ENCODE results near the gene N4BP2L1.

Gene N4BP2L1

DNA sequence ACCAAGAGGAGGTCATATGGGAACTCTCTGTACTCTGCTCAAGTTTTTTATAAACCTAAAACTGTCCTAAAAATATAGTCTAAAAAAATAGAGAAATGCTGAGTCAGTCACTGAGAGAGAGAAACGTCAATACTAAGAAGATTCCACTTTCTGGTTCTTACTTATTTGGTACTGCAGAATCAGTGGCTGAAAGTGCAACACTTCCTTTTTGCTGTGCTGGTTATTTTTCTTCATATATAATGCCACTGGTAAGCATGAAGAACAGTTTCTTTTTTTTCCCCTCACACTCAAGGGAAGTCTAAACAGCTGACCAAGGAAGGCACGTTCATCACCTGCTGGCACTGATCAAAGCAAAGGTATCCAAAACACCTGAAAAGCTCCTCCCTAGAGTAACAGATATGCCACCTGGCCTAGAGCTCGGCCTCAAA, 44.3 kb upstream of the N4BP2L1 start:
- Mint-ChIP-seq H3K27me3 (ENCODE audit: low read depth, poor library complexity) (no peaks in the 10 kb centered on the region), H3K36me3 (ENCODE audit: low read depth) (no peaks in the 10 kb centered on the region), H3K4me1 (peaks cover 10% of the 10 kb centered on the region), H3K27ac (peak overlapping the region; percentile 7), H3K4me3 (no peak overlapping the region), H3K9me3 (no peaks in the 10 kb centered on the region)
- TF ChIP-seq, protein P1, sequence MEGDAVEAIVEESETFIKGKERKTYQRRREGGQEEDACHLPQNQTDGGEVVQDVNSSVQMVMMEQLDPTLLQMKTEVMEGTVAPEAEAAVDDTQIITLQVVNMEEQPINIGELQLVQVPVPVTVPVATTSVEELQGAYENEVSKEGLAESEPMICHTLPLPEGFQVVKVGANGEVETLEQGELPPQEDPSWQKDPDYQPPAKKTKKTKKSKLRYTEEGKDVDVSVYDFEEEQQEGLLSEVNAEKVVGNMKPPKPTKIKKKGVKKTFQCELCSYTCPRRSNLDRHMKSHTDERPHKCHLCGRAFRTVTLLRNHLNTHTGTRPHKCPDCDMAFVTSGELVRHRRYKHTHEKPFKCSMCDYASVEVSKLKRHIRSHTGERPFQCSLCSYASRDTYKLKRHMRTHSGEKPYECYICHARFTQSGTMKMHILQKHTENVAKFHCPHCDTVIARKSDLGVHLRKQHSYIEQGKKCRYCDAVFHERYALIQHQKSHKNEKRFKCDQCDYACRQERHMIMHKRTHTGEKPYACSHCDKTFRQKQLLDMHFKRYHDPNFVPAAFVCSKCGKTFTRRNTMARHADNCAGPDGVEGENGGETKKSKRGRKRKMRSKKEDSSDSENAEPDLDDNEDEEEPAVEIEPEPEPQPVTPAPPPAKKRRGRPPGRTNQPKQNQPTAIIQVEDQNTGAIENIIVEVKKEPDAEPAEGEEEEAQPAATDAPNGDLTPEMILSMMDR (IDR thresholded peaks at IDR 0.05): no peak
- no peak for DNase-seq

DNA sequence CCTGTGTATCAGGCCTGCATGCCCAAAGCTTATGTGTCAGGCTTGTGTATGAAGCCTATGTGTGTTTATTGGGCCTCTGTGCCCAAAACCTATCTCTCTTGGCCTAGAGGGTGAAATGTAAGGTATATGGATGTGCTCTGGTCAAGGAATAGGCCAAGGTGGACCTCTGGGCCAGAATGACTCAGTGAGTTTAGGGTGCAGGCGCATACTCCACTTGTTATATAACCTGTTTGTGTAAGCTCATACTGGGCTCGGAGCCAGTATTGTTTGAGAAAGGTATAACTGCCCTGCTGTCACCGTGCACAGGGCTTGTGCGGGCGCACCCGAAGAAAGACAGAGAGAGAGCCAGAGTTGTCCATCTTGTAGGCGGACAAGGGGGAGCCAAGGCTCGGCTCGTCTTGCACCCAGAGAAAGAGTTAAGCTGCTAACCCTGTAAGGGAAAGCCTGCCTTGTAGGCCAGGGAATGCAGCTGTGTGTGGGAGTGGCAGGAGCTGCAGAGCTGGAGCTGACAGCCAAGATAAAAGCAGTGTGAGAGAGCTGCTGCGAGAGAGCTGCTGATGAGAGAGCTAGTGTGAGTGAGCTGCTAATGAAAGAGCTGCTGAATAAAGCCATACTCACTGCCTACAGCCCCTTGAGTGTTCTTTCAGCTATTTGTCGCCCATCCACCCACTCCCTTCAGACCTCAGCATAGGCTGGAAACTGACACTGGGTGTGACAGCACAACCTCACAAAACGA, 43.4 kb upstream of the N4BP2L1 start:
- H3K9me3 Mint-ChIP-seq: no peaks in the 10 kb centered on the region
- peak; percentile 15 for DNase-seq
- H3K27ac Mint-ChIP-seq: peak overlapping the region; percentile 81
- TF ChIP-seq, protein P1 (IDR thresholded peaks at IDR 0.05): no peak
- H3K27me3 Mint-ChIP-seq (ENCODE audit: low read depth, poor library complexity): no peaks in the 10 kb centered on the region
- H3K4me1 Mint-ChIP-seq: peaks cover 10% of the 10 kb centered on the region
- no peak overlapping the region for H3K4me3 Mint-ChIP-seq
- no peaks in the 10 kb centered on the region for H3K36me3 Mint-ChIP-seq (ENCODE audit: low read depth)

DNA sequence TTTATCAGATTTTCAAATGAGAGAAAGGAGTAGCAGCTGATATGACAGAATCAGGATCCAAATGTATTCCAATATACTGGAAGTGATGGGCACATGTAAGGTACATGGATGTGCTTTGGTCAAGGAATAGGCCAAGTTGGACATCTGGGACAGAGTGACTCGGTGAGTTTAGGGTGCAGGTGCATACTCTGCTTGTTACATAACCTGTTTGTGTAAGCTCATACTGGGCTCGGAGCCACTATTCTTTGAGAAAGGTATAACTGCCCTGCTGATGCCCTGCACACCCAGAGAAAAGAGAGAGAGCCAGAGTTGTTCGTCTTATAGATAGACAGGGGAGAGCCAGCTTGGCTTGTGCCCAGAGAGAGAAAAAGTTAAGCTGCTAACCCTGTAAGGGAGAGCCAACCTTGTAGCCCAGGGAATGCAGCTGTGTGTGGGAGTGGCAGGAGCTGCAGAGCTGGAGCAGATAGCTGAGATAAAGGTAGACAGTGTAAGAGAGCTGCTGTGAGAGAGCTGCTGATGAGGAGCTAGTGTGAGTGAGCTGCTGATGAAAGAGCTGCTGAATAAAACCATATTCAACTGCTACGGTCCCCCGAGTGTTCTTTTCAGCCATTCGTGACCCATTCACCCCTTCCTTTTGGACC, 40.7 kb upstream of the N4BP2L1 start:
- Mint-ChIP-seq H3K4me1 (peaks cover 10% of the 10 kb centered on the region), H3K36me3 (ENCODE audit: low read depth) (peaks cover 2% of the 10 kb centered on the region), H3K4me3 (no peak overlapping the region), H3K9me3 (peaks cover 4% of the 10 kb centered on the region), H3K27ac (peak overlapping the region; percentile 90), H3K27me3 (ENCODE audit: low read depth, poor library complexity) (no peaks in the 10 kb centered on the region)
- no peak for DNase-seq
- TF ChIP-seq, protein P1 (IDR thresholded peaks at IDR 0.05): no peak

DNA sequence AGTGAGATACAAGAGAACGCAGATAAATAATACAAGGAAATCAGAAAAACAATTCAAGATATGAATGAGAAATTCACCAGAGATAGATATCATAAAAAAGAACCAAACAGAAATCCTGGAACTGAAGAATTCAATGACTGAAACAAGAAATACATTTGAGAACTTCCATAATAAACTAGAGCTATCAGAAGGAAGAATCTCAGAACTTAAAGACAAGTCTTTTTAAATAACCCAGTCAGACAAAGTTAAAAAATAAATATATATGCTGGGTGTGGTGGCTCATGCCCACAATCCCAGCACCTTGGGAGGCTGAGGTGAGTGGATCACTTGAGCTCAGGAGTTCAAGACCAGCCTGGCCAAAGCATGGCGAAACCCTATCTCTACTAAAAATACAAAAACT, 28.7 kb upstream of the N4BP2L1 start:
- TF ChIP-seq, protein P1 (IDR thresholded peaks at IDR 0.05): no peak
- Mint-ChIP-seq H3K4me1 (no peaks in the 10 kb centered on the region), H3K9me3 (peaks cover 45% of the 10 kb centered on the region), H3K27ac (no peak overlapping the region), H3K4me3 (no peak overlapping the region), H3K36me3 (ENCODE audit: low read depth) (peaks cover 29% of the 10 kb centered on the region), H3K27me3 (ENCODE audit: low read depth, poor library complexity) (no peaks in the 10 kb centered on the region)
- no peak for DNase-seq

DNA sequence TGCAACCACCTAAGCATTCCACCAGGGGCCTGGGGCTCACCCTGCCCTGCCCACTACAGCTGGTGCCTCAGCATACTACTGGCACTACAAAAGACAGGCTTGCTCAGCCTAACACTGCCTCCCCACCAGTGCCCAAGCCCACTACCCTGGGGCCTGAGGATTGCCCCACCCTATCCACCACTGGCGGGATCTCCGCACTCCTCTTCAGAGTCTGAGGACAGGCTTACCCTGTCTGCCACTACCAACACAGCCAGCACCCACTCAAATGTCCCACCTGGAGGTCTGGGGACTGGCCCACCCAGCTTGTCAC, 27.6 kb upstream of the N4BP2L1 start:
- Mint-ChIP-seq H3K4me1 (no peaks in the 10 kb centered on the region), H3K27me3 (ENCODE audit: low read depth, poor library complexity) (no peaks in the 10 kb centered on the region), H3K4me3 (no peak overlapping the region), H3K27ac (no peak overlapping the region), H3K9me3 (peaks cover 46% of the 10 kb centered on the region), H3K36me3 (ENCODE audit: low read depth) (peaks cover 37% of the 10 kb centered on the region)
- no peak for DNase-seq
- TF ChIP-seq, protein P1 (IDR thresholded peaks at IDR 0.05): no peak
